Hematopoietic multipotent progenitor cell treated with erythropoietin and hydrocortisone succinate and interleukin-3 and kit ligand, for 15 days (in vitro differentiated cells): ENCODE measurements around the gene SLC22A12.

Experiments used
- DNase-seq: peaks from one replicate; pipeline ENCODE4 v3.0.0-alpha.2; 2015; ENCODE audit warnings: low spot score

SLC22A12 gene

DNA sequence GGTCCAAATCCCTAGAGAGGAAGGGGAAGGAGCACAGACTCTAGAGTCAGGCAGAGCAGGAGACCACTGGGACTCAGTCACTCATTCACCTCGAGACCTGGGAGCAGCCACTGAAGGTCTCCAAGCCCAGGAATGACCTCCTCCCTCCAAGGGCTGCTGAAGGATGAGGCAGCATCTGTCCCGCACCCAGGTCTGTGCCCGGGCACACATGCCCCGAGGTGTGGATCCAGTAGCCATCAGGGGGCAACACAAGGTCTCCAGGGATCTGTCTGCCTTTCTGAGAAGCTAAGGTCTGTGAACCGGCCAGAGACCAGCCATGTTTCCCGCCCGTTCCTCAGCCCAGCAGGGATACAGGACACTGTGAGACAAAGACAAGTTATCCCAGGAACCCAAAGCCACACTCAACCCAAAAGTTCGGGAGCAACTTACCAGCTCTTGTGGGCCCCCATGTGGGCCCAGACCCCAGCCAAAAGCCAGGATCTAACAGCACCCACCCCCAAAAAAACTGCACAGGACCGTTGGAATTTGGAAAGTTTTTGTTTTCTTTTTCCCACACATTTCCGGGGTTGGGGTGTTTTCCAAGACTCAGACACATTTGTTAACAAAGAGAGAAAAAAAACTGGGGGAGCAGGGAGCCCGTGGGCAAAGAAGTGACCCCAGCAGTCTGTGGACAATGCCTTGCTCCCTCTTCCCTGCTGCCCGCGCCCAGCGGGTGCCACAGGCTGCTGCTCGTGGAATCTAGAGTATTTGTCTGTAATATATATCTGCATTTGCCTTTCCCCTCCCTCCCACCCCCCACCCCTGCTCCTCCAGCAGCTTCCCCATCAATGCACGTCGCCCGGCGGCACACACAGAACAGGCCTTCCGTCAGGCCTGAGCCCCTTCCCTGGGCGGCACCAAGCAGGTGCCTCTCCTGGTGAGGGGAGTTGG lies 14.9 kb downstream of the SLC22A12 start:
- no peak for DNase-seq

DNA sequence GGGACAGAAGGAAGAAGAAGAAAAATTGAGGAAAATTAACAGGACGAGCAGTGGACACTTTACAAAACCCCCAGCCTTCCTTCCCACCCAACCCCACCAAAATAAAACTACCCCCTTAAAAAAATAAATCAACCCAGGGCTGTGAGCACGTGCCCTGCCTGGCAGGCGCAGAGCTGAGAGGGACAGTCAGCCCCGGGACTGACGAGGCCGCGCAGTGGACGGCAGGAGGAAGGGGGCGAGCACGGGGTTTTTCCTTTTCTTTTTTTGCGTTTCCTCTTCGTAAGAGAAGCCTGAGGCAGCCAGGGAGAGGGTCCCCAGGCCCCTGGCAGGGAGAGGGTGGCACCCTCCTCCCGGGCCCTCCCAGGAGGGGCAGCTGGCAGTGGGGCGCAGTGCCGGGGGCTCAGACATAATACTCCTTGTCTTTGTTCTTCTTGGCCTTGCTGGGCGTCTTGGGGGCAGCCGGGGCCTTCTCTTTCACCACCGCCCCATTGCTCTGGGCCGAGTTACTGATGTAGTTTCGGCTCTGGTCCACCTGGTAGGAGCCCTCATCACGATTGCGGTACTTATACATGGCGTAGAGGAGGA lies 15.9 kb downstream of the SLC22A12 start:
- no peak for DNase-seq

DNA sequence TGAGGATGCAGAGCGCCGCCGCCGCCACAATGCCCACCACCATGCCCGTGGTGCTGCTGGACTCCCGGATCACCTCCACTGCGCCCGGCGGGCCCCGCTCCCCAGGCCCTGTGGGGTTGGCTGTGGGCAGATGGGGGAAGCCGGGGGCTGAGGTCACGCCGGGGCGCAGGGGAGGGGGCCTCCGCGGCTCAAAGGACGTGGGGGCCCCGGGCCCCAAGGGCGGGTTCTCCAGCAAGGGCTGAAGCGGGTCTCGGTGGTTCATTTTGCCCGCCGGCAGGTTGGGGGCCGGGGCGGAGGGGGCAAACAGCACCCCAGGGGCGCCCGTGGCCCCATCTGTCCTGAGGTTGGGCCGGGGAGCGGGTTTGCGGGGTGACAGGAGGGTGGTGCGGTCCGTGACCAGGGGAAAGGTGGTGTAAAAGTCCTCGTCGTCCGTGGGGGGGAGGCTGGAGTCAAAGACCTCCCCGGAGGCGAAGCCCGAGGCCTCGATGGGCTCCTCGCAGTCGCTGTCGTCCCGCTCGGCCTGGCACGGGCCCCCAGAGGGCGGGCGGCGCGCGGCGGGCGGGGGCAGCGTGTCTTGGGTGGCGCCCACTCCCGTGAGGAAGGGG lies 16.5 kb downstream of the SLC22A12 start:
- no peak for DNase-seq

DNA sequence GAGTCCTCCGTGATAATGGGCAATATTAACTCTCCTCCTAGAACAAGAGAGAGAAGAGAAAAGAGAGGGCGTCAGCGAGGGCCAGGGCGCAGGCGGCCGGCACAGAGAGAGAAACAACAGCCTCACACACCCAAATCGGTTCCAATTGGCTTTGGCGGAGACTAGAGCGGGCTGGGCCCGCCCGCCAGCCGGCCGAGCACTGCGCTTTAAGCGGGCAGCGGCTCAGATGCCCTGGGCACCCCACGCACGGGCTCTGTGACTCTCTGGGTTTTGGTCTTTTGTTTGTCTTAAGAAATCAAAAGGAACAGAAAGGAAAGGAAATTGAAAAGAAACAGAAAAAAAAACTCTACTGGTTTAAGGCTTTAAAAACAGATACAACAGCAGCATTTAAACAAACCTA lies 17.0 kb downstream of the SLC22A12 start:
- no peak for DNase-seq

DNA sequence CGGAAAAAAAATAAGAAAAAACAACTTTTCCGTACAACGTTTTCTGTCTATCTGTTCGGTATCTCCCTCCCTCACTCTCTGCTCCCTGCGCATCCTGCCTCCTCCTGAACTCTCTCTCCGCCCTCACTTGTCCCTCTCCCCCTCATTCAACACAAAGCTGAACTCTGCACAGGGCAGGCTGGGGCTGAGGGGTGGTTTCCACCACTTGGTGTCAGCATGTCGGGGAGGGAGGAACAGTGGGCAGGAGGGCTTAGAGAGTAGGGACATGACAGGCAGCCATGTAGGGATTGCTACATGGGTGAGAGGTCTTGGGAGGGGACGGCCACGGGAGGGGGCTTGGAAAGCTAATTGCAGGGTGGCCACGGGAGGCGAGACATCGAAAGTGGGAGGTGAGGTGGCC lies 17.6 kb downstream of the SLC22A12 start:
- no peak for DNase-seq

DNA sequence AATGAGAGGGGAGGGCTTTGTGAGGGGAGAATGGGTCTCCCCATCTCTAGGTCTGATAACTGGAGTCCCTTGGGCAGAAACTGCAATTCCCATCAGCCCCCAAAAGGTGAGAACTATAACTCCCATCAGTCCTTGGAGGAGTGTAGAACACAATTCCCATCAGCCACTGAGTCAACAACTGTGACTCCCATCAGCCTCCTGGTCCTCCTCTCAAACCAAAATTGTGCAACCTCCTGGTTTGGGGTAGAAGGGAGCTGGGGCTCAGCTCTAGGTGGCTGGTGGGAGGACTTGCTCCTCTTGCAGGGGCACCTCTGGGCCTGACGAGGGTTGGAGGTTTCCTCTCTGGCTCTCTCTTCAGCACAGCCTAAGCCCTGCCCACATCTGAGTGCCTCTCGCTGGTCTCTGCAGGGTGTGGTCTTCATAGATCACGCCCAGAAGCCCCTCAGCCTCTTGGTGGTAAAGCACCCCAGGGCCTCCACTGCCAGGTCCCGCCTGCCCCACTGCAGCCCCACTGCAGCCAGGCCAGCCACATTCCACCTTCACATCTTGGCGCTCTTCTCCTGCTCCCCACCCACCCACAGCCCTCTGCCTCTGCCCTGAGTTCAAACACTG lies 18.5 kb downstream of the SLC22A12 start:
- no peak for DNase-seq

DNA sequence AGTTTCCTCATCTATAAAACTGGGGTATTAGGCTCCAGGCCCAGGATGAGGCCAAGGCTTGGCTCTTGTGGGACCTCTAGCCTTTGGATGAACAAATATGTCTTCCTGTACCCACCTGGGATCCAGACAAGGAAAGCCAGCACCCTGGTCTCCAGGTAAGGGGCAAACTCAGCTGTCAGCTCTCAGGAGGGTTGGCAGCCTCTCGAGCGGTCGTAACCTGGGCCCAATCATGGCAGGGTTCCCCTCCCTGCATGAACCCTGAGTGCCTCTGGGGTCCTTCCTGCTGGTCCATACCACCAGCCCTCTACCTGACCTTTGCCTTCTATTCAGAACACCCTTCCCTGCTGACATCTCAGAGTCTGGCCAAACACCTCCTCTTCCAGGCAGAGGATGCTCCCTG lies 19.6 kb downstream of the SLC22A12 start:
- no peak for DNase-seq

DNA sequence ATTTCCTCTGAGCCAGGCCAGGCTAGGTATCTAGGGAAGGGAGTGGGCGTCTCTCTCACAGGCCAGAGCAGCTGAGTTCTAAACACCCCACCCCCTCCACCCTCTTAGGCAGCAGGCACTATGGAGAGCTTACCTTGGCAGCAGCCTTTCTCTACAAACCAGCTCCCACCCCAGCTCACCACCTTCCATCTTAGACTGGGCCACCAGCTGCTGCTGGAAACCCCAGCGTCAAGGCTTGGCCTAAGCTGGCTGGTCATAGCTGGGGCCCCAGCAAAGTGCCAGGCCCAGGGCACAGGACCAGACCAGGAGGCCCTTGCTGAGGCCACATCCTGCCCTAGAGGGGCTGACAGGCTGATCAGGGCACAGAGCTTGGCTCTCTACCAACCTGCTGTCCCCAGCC lies 20.2 kb downstream of the SLC22A12 start:
- DNase-seq, result no peak

DNA sequence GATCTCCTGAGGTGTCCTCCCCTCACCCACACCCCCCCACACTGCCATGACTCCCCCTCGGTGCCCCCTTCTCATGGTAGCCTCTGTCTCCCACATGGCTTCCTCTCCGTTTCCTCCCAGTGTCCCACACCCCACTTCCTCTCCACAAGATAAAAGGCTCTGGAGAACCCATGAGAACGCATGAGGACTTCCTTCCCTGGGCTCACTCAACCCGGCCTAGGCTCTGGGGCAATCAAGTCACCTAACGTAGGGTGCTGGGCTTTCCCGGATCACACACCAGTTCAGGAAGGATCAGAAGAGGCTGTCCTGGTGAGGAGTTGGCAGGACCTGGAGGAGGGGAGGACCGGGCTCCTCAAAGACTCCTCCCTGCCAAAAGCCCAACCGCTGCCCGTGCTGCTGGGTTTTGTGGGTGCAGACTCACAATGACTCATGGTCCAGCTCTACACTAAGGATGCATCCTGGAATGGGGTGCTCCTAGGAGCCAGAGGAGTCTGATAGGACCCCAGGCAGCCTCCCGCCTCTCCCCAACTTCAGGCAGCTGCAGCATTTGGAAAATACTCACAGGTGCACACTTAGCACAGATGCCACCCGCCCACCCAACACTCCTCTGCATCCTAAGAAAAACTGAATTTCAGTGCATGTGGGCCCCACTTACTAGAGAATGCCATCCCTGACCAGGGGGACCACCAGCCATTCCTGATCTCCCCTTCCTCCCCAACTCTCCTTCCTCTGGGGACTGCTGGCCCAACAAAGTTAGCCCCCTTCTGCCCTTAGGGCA lies 21.0 kb downstream of the SLC22A12 start:
- DNase-seq, result no peak

DNA sequence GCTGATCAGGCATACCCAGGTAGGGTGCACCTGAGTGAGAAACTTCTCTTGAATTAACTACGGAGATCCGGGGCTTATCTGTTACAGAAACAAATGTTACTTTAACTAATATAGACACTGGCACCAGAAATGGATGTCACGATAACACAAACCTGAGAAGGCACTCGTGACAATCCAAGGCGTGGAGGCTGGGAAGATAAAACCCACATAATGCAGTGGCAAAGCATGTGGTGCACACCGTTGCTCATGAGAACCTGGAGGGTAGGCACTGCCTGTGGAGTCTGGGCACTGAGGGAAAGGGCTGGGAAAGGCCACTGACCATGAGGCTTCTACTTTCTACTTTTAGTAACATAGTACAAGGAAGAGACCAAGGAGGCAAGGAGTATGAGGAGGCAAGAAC lies 22.6 kb downstream of the SLC22A12 start:
- no peak for DNase-seq

DNA sequence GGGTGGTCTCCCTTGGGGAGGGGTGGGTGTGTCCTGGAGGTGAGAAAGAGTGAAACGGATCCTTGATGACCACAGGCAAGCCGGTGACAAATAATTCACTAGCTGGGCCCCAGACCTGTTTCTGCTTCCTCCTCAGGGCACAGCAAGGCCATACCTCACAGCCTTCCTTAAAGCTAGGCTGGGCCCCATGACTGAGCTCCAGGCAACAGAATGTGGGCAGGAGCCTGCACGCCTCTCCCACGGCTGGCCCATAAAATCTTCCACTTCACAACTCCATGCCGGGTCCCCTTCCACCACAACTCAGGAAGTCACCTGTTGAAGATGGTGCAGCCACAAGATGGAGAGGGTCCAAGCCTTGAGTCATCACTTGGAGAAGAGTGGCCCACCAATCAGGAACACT lies 23.9 kb downstream of the SLC22A12 start:
- no peak for DNase-seq

DNA sequence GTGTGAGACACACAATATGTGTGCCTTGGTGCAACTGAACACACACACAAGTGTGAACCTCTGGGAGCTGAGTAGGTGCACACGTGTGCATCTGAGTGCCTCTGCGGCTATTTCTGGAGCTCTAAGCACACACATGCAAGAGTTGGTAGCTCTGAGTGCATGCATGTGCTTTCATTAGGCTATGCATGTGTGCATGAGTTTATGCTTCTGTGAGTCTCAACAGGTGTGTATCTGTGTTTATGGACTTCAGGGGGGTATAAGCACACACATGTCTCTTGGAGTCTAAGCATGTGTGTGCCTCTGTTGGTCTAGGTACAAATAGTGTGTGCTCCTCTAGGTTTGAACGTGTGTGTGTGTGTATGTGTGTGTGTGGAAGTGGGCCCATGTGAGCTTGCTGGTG lies 25.8 kb downstream of the SLC22A12 start:
- no peak for DNase-seq

DNA sequence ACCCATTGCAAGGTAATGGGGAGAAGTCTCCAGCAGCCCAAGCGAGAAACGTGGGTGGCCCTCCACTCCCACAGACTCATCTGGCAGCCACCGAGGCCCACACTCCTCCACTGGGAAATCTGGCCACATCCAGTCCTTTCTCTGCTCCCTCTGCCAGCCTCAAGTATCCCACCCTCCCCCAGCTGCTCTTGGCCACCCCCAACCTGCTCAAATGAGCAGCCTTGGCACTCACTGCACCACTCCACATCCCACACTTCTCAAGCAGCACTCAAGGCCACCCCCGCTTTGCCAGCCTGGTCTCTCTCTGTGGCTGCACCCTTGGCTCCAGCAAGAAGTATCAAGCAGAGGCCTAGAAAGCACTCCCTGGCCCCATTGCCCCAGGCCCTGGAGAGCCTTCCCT lies 28.2 kb downstream of the SLC22A12 start:
- no peak for DNase-seq

DNA sequence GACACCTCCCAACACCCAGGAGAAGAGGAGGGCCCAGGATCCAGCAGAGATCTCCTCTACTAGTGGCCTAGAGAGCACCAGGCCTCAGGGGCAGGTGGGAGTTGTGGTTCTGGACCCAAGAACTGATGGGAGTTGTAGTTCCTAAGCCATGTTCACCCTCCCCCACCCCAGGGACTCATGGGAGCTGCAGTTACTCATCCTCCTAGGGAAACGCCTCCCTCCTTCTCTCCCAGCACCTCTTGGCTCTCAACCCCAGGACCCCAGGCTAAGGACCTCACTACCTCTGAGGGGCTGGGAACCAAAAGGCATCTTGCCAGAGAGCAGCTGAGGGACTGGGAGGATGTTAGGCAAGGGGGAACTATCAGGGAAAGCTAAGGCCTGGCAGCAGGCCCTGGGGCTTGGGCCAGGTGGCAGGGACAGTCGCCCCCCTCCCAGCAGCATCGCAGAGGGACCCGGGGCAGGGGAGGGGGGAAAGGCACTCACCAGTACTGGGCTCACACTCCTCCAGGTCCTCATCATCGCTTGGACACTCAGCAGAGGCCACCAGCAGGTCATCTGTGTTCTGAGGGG lies 28.9 kb downstream of the SLC22A12 start:
- DNase-seq, result no peak

DNA sequence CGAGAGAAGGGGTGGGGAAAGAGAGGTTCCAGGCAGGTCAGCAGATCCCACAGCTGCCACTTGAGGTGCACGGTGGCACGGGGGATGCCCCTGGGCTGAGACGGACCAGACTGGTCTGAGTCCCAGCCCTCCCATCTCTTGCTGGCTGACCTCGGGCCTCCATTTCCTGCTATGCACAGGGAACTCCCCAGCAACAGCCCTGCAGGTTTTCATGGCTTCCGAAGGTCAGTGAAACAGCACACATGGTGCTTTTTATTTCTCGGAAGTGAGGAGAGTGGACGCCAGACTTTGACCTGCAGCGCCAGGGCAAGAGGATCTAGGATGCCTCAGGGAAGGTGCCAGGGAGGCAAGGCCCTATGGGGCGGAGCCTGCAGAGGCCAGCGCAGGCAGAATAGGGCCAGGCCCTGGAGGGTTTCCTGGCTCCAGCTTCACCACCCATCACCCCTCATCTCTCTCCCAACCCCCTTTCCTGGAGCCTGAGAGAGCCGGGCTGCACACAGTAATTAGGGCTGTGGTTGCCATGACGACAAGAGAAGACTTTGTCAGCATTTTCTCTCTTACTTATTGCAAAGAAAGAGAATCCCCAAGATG lies 29.5 kb downstream of the SLC22A12 start:
- no peak for DNase-seq

DNA sequence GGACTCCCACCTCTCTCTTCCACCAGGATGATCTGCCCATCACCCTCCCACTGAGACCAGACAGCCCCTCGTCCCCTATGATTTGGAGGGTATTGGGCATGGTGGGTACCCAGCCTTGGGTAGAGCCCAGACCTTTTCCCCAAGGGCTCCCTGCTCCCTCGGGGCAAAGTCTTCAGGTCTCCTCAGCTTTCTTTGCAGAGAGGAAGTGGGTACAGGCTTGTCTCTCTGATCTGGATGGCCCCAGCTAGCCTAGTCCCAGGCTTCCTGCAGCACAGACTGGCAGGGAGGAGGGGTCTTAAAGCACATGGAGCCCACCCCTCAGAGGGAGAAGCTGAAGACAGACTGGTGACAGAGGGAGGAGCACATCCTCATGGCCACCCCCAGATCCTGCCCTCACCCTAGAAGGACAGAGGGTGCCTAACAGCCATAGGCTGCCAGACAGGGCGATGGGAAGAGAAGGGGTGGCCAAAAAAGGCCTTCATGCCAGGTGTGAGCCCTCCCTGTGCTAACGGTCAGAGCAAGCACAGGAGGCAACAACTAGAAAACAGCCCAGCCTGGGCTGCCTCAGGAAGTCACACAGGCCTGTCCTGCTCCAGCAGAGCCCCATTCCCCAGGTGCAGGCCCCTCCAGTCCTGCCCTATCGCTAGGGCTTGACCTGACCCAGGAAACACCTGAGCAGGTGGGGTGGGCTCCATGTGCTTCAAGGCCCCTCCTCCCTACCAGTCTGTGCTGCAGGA lies 30.4 kb downstream of the SLC22A12 start:
- DNase-seq, result no peak

DNA sequence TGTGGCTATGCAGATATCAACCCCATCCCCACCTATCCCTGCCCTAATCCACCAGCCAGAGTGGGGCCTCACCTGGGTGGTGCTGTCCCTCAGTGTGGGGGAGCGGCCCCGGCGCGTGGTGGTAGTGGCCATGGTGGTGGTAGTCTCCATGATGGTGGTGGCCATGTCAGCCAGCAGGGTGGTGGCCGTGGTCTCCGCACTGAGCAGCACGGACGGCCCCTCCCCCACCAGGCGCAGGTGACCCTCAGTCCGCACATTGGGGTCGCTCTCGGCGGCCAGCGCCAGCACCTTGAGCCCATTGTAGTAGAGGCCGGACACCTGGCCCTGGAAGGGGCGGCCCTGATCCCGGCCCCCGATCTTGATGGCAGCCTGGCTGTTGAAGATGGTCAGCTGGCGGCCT lies 31.7 kb downstream of the SLC22A12 start:
- no peak for DNase-seq

DNA sequence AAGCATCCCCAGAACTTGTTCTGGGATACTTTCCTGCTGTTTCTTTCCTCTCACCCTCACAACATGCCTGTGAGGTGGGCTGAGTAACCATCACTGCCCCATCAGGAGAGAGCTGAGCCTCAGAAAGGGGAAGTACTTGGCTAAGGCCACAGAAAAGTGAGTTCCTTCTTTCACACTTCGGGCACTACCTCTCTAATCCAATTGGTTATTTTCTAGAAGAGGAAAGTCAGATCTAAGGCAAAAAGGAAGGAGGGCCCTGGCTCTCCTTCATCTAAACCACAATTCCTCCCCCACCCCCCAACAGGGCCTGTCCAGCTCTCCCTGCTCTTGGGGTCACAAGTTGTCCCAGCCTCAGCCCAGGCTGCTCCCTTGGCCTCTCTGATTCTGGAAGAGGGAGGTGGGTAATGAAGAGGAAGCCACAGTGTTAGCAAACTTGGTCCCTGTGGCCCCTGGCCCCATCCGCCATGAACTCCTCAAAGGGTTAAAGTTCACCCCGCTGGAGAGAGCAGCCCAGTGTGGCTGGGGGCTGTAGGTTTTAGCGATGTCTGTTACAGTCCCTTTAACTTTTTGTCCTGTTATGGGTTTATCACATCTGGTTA lies 34.0 kb downstream of the SLC22A12 start:
- no peak for DNase-seq

DNA sequence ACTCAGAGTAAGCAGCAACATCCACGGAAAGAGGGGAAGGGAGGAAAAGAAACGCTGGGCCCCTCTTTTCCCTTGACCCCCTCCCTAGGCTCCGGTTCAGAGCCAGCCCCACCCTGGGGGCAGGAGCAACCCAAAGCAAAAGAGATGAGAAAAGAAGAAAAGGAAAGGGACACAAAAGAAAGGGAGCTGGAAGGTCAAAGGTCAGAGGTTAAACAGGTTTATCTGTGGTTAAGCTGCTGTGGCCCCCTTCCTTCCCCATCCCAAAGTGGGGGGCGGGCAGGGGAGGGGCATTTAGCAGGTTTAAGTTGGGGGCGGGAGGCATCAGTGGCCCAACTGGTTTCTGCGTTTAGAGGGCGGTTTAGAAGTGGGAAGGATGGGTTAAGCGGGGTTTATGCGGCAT lies 35.6 kb downstream of the SLC22A12 start:
- DNase-seq, result no peak

DNA sequence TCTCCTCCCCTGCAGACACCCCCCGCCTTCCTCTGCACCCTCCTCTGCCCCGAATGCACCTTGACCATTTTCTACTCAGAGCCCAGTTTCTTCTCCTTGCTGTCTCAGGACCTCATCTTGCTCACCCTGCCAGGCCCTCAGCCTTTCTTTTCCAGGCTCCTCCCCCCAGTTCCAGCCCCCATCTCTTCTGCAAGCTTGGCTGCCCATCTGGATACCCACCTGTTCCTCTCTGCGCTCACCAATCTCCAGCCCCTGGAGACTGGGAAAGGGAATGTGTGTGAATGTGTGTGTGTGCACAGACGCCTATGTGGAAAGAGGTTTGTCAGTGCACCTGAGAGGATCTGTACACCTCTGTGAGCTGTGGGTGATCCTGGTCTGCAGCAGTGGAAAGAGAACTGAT lies 36.4 kb downstream of the SLC22A12 start:
- no peak for DNase-seq
